T-helper 1 cell treated with Interleukin-12 subunit alpha and Interleukin-12 subunit beta and Interleukin-4 antibody, amounts not matched to agents 30 ng/mL and 1 ng/mL, for 36 hours (primary cell): ENCODE data around the gene ECM1. TPM values are rescaled to one million over a fixed set of nuclear protein-coding genes. Genes with fewer than 3 reads are reported as not detected.

Experiments used
- intact Hi-C: fragments of 100-400 bp; cut with micrococcal nuclease; formaldehyde crosslinking; loops from one replicate; pipeline ENCODE4 v1.15.1; 2024
- total RNA-seq: library from RNA; stranded (reverse); gene quantifications from 2 replicates; pipeline ENCODE4 v1.2.3, GENCODE V29; 2022

Gene ECM1
- total RNA-seq, 1 donor from 2014 or later, result 1.8 TPM

GRCh38 chr1:150543500-150544143 lies 35.7 kb downstream of the ECM1 start:
- intact Hi-C loops, result no loop called here

DNA sequence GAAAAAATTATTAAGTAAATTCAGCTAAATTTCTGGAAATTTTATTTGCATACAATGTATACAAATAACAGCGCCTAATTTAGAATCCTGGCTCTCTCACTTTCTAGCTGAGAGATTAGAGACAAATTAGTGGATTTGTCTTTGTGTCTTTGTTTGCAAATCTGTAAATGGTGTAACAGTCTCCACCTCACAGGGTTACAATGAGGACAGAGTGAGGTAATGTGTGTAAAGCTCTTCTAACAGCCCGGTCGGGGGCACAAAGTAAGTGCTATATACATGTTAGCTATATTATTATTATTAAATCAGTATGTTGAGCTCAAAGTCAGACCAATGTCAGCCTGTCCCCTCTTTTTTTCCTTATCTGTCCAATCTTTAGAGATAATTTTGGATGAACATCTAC lies 36.3 kb downstream of the ECM1 start:
- intact Hi-C loops, result no loop called here

GRCh38 chr1:150545486-150546032 lies 37.6 kb downstream of the ECM1 start:
- intact Hi-C loops, result loop anchor here (5.0 kb wide), 2 partner anchors 58 to 288 kb away; partner anchors contain the start of genes CA14 and TARS2

DNA sequence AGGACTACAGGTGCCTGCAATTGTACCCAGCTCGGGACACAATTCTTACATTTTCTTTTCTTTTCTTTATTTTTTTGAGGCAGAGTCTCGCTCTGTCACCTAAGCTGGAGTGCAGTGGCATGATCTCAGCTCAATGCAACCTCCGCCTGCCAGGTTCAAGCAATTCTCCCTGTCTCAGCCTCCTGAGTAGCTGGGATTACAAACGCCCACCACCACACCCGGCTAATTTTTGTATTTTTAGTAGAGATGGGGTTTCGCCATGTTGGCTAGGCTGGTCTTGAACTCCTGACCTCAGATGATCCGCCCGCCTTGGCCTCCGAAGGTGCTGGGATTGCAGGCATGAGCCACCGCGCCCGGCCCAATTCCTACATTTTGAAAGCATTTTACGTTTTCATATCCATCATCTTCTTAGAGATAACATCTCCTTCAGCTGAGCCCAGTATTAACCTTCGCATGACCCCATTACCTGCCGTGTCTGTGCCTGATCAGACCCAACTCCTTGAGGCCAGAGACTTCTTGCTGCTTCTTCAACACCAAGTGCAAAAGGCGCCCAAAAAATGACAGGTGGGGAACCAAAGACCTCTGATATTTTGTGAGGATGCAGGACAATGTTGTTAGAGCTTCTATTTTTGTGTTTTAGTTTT lies 38.5 kb downstream of the ECM1 start:
- intact Hi-C loops, result loop anchor here (5.0 kb wide), 2 partner anchors 59 to 289 kb away; partner anchors contain the start of genes CA14 and TARS2

DNA sequence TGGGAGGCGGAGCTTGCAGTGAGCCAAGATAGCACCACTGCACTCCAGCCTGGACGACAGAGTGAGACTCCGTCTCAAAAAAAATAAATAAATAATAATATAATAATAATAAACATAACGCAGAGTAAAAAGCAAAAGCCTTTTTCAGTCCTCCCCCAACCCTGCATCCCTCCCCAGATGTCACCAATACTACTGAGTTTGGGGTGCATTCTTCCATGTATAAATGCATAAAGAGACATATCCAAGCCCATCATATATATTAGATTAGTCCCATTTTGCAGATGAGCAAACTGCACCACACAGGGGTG lies 40.4 kb downstream of the ECM1 start:
- intact Hi-C loops, result loop anchor here (5.0 kb wide), 2 partner anchors 61 to 291 kb away; partner anchors contain the start of genes CA14 and TARS2

DNA sequence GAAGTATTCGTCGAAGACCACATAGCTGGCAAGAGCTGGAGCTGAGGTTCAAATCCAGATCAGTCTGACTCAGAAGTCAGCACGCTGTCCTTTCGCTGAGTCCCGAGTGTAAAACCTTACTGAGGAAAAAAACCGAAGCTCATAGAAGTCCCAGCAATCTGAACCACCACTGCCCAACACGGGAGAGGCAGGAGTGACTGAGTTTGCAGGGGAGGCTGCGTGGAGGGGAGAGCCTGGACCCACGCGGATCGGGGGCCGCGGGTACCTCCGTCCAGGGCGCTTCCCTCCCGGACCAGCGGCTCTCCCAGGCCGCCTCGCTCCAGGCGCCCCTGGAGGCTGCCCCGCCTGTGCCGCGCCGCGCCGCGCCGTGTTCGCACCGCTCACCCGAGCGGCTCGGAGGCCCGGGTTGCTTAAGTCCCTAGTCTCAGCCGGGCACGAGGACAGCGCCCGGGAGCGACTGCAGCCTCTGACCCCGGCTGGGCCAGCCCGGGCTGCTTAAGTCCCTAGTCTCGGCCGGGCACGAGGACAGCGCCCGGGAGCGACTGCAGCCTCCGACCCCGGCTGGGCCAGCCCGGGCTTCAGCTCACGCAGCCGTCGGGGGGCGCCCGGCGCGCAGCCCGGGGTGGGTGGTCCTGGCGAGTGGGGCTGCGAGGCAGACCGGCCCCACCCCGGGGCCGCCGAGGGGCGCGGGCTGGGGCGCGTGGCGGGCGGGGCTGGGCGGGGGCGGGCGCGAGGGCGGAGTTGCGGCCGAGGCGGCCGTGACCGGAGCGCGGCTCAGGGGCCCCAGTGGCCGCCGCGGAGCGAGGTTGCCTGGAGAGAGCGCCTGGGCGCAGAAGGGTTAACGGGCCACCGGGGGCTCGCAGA lies 41.0 kb downstream of the ECM1 start, which contains the start of gene ADAMTSL4:
Gene ADAMTSL4, plus strand, starts transcription at position 777 of the 864 bp plus-strand sequence. CDS start 2,881 bp downstream, outside the sequence.
- intact Hi-C loops, result loop anchor here (5.0 kb wide), 2 partner anchors 62 to 292 kb away; partner anchors contain the start of genes CA14 and TARS2

GRCh38 chr1:150549496-150550221 lies 41.8 kb downstream of the ECM1 start:
- intact Hi-C loops, result loop anchor here (5.0 kb wide), 2 partner anchors 62 to 292 kb away; partner anchors contain the start of genes CA14 and TARS2

GRCh38 chr1:150550222-150551050 lies 42.5 kb downstream of the ECM1 start:
- intact Hi-C loops, result no loop called here

DNA sequence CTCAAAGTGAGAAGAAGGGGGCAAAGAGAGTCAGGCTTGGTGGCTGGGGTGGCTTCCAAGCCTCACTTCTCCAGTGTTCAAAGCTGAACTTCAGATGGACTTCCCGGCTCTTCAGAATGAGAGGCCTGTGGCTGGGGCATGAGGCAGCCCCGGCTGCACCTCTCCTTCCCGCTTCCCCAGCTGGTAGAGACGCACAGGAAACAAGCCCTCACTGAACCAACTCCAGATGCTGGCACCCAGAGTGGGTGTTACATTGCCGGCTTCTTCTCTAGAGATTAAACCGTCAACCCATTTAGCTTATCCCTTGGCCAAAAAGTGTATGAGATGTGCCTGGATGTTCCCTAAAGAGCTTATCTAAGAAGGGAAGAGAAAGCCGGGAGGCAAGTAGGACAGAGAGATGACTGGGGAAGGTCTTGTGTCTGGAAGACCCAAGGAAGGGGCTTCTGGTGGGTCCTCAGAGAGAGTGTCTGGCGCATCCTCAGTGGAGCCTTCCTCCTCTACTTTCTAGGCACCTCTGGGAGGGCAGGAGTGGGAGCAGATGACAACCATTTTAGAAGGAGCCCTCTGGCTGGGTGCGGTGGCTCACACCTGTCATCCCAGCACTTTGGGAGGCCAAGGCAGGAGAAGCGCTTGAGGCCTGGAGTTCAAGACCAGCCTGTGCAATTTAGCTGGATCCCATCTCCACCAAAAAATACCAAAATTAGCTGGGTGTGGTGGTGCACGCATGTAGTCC lies 43.3 kb downstream of the ECM1 start:
- intact Hi-C loops, result no loop called here

DNA sequence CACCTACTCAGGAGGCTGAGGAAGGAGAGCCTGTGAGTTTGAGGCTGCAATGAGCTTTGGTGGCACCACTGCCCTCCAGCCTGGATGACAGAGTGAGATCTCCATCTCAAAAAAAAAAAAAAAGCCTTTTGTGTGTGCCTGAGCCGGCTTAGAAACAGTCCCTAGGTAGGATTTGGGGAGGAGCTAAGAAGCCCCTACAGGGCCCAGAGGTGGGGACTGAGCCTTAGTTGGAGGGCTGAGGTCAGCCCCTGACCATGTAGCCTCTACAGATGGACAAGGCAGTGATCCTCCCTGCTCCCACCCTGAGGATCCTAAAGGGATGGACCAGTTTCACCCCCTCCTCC lies 43.8 kb downstream of the ECM1 start:
- intact Hi-C loops, result loop anchor here (1.0 kb wide), 1 partner anchor 9 kb away; no protein-coding TSS in a partner anchor

DNA sequence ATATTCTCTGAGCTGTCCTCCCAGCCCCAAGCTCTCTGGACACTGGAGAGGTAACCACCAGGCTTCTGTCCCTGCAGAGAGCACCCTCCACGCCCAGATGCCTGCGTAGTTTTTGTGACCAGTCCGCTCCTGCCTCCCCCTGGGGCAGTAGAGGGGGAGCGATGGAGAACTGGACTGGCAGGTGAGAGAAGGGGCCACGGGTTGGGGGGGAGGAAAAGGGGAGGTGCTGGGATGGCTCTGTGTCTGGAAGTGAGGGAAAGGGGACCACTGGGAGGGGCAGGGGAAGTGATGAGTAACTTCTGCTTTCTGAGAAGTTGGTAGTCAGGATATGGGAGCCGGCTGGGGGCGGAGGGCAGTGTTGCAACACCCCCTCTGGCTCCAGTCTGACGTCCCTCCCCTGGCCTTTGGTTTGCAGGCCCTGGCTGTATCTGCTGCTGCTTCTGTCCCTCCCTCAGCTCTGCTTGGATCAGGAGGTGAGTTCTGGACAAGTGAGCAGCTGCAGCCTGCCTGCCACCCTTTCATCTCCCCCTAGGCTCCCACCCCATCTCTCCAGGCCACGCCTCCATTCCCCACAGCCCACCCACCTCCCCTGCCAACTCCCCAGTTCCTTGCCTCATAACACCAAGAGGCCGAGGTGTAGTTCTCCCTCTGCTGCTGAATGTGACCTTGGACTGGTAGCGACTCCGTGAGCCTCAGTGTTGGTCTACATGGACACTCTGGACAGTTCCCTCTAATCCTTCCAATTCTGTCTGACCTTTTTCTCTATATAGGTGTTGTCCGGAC lies 44.4 kb downstream of the ECM1 start:
- intact Hi-C loops, result loop anchor here (1.0 kb wide), 1 partner anchor 8 kb away; no protein-coding TSS in a partner anchor

DNA sequence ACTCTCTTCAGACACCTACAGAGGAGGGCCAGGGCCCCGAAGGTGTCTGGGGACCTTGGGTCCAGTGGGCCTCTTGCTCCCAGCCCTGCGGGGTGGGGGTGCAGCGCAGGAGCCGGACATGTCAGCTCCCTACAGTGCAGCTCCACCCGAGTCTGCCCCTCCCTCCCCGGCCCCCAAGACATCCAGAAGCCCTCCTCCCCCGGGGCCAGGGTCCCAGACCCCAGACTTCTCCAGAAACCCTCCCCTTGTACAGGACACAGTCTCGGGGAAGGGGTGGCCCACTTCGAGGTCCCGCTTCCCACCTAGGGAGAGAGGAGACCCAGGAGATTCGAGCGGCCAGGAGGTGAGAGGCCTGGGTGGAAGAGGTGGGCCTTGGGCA lies 45.0 kb downstream of the ECM1 start:
- intact Hi-C loops, result loop anchor here (1.0 kb wide), 1 partner anchor 7 kb away; no protein-coding TSS in a partner anchor

DNA sequence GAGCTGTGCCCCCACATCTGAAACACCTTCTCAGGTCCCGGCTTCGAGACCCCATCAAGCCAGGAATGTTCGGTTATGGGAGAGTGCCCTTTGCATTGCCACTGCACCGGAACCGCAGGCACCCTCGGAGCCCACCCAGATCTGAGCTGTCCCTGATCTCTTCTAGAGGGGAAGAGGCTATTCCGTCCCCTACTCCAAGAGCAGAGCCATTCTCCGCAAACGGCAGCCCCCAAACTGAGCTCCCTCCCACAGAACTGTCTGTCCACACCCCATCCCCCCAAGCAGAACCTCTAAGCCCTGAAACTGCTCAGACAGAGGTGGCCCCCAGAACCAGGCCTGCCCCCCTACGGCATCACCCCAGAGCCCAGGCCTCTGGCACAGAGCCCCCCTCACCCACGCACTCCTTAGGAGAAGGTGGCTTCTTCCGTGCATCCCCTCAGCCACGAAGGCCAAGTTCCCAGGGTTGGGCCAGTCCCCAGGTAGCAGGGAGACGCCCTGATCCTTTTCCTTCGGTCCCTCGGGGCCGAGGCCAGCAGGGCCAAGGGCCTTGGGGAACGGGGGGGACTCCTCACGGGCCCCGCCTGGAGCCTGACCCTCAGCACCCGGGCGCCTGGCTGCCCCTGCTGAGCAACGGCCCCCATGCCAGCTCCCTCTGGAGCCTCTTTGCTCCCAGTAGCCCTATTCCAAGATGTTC lies 45.6 kb downstream of the ECM1 start:
- intact Hi-C loops, result no loop called here

DNA sequence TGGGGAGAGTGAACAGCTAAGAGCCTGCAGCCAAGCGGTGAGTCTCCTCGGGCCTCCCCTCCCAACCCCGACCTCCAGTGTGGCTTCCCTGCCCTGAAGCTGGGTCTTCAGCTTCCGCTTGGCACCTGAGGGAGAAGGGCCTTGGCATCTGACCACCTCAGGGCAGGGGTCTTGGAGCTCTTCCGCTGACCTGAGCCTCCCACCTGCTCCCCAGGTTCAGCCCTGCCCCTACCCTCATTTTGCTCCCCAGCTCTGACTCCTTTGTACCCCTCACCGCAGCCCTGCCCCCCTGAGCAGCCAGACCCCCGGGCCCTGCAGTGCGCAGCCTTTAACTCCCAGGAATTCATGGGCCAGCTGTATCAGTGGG lies 46.2 kb downstream of the ECM1 start:
- intact Hi-C loops, result no loop called here

DNA sequence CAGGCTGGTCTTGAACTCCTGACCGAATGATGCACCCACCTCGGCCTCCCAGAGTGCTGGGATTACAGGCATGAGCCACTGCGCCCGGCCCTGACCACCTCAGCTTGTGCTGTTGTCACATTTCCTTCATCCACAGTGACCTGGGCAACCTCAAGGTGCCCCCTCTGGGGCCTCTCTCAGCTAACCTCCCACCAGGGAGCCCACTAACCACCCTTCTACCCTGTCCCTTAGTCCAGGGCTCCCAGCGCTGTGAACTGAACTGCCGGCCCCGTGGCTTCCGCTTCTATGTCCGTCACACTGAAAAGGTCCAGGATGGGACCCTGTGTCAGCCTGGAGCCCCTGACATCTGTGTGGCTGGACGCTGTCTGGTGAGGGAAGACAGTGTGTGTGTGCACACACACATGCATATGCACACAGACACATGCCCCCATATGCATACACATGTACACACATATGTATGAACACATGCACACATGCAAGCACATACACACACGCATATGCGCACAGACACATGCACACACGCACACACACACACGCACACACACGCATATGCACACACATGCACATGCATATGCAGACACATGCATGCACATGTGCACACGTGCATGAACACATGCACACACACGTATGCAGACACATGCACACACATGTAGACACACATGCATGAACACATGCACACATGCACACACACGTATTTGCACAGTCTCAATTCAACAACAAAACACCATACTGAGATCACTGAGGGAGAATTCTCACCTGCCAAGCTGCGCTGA lies 47.5 kb downstream of the ECM1 start:
- intact Hi-C loops, result no loop called here

- intact Hi-C loops, result no loop called here
Observed at GRCh38 chr1:150555971-150556865, 48.3 kb downstream of the ECM1 start.
